ENCODE measurements around the gene MEIOB. TPM values are rescaled to one million over a fixed set of nuclear protein-coding genes. Genes with fewer than 3 reads are reported as not detected.

The MEIOB gene
- polyA plus RNA-seq, 2 of the 4 experiments (the other 2 are of a cell fraction), result 2.9 to 9.1 TPM

DNA sequence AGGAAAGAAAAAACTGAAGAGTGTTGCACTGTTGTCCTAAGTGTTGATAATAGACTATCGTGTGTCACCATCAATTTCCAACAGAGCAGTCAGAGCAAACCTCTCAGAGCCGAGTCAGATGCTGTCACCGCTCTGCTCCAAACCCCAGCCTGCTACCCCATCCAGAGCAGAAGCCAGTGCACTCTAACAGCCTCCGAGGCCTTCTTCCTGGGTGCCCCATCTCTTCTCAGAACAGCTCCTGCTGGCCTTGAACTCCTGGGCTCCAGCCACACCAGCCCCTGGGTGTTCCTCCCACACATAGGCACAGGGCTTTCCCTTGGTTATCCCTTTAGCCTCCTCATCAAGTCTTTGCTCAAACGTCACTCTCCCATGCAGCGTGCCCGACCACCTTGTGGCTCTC is 21.0 kb downstream of the MEIOB start:
- ChIA-PET POLR2A (no interaction called here), CTCF (interaction anchor here (1.2 kb wide), 1 partner anchor 153 kb away, joined by 3 read pairs; no protein-coding TSS in a partner anchor)
- DNase-seq (ENCODE audit: low read depth in 1 of 2, low spot score in 1 of 2) (no peak), FAIRE-seq (no peak), ATAC-seq (no peak)
- TF ChIP-seq FOSL2 (IDR thresholded peaks at IDR 0.05) (no peak), FOSL2 (CRISPR knock-in tag; IDR thresholded peaks at IDR 0.05) (no peak), HDAC2 (IDR thresholded peaks at IDR 0.05) (no peak), ZNF302 (CRISPR knock-in tag; IDR thresholded peaks at IDR 0.05) (no peak), RAD21 (conservative IDR thresholded peaks at IDR 0.05 in 1 of 2, IDR thresholded peaks at IDR 0.05 in 1 of 2) (no peak), CHD4 (IDR thresholded peaks at IDR 0.05; ENCODE audit: borderline replicate concordance) (no peak), MAFK (IDR thresholded peaks at IDR 0.05; ENCODE audit: partially characterized antibody) (no peak), CHD2 (IDR thresholded peaks at IDR 0.05; ENCODE audit: low read length, partially characterized antibody) (no peak), EHMT2 (IDR thresholded peaks at IDR 0.05; ENCODE audit: low read depth) (no peak)
- TF ChIP-seq, protein P1, sequence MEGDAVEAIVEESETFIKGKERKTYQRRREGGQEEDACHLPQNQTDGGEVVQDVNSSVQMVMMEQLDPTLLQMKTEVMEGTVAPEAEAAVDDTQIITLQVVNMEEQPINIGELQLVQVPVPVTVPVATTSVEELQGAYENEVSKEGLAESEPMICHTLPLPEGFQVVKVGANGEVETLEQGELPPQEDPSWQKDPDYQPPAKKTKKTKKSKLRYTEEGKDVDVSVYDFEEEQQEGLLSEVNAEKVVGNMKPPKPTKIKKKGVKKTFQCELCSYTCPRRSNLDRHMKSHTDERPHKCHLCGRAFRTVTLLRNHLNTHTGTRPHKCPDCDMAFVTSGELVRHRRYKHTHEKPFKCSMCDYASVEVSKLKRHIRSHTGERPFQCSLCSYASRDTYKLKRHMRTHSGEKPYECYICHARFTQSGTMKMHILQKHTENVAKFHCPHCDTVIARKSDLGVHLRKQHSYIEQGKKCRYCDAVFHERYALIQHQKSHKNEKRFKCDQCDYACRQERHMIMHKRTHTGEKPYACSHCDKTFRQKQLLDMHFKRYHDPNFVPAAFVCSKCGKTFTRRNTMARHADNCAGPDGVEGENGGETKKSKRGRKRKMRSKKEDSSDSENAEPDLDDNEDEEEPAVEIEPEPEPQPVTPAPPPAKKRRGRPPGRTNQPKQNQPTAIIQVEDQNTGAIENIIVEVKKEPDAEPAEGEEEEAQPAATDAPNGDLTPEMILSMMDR (IDR thresholded peaks at IDR 0.05), result no peak
- no peak overlapping the region for H3K27ac ChIP-seq
- H3K4me3 ChIP-seq, result no peak overlapping the region
- H3K4me1 ChIP-seq, result no peaks in the 10 kb centered on the region
- H3K9me3 ChIP-seq, result no peaks in the 10 kb centered on the region
- 84% methylated on average over 7 of the region's 7 CpGs for WGBS (ENCODE audit: missing lambda C conversion rate)
- no peak overlapping the region for H3K4me2 ChIP-seq

DNA sequence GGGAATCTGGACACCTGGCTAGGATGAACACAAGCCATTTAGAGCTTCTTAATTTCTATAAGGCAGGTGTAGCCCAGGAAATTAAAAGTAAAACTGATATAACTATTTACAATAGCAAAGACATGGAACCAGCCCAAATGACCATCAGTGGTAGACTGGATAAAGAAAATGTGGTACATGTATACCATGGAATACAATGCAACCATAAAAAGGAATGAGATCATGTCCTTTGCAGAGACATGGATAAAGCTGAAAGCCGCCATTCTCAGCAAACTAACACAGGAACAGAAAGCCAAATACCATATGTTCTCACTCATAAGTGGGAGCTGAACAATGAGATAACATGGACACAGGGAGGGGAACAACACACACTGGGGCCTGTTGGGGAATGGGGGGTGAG is 25.5 kb downstream of the MEIOB start:
- CTCF ChIA-PET, result interaction anchor here (0.9 to 6.0 kb wide), 5 partner anchors 9 to 84 kb away, joined by 3 to 43 read pairs (median 3); no protein-coding TSS in a partner anchor

DNA sequence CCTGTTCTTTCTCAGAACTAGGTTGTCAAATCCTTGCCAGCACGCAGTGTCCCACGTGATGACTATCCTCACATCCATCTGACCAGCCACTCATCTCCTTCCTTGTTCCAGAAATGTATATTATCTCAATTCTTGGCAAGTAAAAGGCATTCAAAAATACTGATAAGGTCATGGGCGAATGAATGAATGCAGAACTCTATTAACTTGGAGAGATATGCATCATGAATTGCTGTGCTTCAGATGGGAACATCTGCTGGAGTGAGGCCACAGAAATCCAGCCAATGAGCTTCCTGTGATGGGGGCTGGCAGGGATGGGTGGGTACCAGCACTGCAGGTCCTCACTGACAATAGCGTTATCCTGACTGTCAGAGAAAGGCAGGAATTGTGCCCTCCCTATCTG is 26.0 kb downstream of the MEIOB start:
- ChIA-PET POLR2A (interaction anchor here (0.6 kb wide), 1 partner anchor 387 kb away, joined by 3 read pairs; no protein-coding TSS in a partner anchor), CTCF (interaction anchor here (0.9 to 6.0 kb wide), 6 partner anchors 8 to 105 kb away, joined by 3 to 43 read pairs (median 3); no protein-coding TSS in a partner anchor)
- H3K4me3 ChIP-seq, result no peak overlapping the region
- DNase-seq (ENCODE audit: low read depth in 1 of 2, low spot score in 1 of 2), result no peak
- 62% methylated on average over 4 of the region's 4 CpGs for WGBS (ENCODE audit: missing lambda C conversion rate)
- no peaks in the 10 kb centered on the region for H3K9me3 ChIP-seq
- TF ChIP-seq ZFP36 (IDR thresholded peaks at IDR 0.05; ENCODE audit: borderline replicate concordance, partially characterized antibody) (no peak), CEBPB (IDR thresholded peaks at IDR 0.05) (no peak), NFE2L2 (conservative IDR thresholded peaks at IDR 0.05; ENCODE audit: low read length) (no peak), ZC3H11A (IDR thresholded peaks at IDR 0.05) (no peak), RARB (CRISPR knock-in tag; IDR thresholded peaks at IDR 0.05) (no peak), TP53 (CRISPR knock-in tag; IDR thresholded peaks at IDR 0.05) (no peak), KDM5A (IDR thresholded peaks at IDR 0.05) (no peak), HOXB5 (CRISPR knock-in tag; IDR thresholded peaks at IDR 0.05) (no peak), KDM1A (IDR thresholded peaks at IDR 0.05; ENCODE audit: low read depth) (no peak), NR3C1 (IDR thresholded peaks at IDR 0.05) (no peak), RNF2 (IDR thresholded peaks at IDR 0.05; ENCODE audit: borderline replicate concordance, low read depth) (no peak), HOXB13 (CRISPR knock-in tag; IDR thresholded peaks at IDR 0.05; ENCODE audit: low read depth) (no peak), GATA3 (IDR thresholded peaks at IDR 0.05; ENCODE audit: borderline replicate concordance) (no peak), POLR2AphosphoS2 (conservative IDR thresholded peaks at IDR 0.05; ENCODE audit: low read length) (no peak), EHMT2 (IDR thresholded peaks at IDR 0.05; ENCODE audit: low read depth) (no peak), HOXA7 (CRISPR knock-in tag; IDR thresholded peaks at IDR 0.05) (no peak)
- TF ChIP-seq, protein P1 (IDR thresholded peaks at IDR 0.05), result no peak
- TF ChIP-seq, protein P2, sequence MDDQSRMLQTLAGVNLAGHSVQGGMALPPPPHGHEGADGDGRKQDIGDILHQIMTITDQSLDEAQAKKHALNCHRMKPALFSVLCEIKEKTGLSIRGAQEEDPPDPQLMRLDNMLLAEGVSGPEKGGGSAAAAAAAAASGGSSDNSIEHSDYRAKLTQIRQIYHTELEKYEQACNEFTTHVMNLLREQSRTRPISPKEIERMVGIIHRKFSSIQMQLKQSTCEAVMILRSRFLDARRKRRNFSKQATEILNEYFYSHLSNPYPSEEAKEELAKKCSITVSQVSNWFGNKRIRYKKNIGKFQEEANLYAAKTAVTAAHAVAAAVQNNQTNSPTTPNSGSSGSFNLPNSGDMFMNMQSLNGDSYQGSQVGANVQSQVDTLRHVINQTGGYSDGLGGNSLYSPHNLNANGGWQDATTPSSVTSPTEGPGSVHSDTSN (IDR thresholded peaks at IDR 0.05), result no peak
- H3K4me1 ChIP-seq, result no peaks in the 10 kb centered on the region
- H3K27ac ChIP-seq, result no peak overlapping the region
- H3K4me2 ChIP-seq, result no peak overlapping the region
- no peak for FAIRE-seq
- no peak for ATAC-seq

More for the DNA sequence above, 25.5 kb downstream of the MEIOB start:
- POLR2A ChIA-PET, result interaction anchor here (0.6 kb wide), 1 partner anchor 388 kb away, joined by 3 read pairs; no protein-coding TSS in a partner anchor
- DNase-seq (ENCODE audit: low read depth in 1 of 2, low spot score in 1 of 2) (no peak), ATAC-seq (no peak), FAIRE-seq (no peak)
- H3K4me3 ChIP-seq, result no peak overlapping the region
- WGBS (ENCODE audit: missing lambda C conversion rate), result 90% methylated on average over 1 of the region's 1 CpG
- no peak overlapping the region for H3K4me2 ChIP-seq
- no peaks in the 10 kb centered on the region for H3K4me1 ChIP-seq
- no peak overlapping the region for H3K27ac ChIP-seq
- no peak for TF ChIP-seq NR3C1 (IDR thresholded peaks at IDR 0.05)
- TF ChIP-seq CHD2 (IDR thresholded peaks at IDR 0.05; ENCODE audit: low read length, partially characterized antibody), result no peak
- TF ChIP-seq CEBPB (IDR thresholded peaks at IDR 0.05), result no peak
- TF ChIP-seq, protein P3, sequence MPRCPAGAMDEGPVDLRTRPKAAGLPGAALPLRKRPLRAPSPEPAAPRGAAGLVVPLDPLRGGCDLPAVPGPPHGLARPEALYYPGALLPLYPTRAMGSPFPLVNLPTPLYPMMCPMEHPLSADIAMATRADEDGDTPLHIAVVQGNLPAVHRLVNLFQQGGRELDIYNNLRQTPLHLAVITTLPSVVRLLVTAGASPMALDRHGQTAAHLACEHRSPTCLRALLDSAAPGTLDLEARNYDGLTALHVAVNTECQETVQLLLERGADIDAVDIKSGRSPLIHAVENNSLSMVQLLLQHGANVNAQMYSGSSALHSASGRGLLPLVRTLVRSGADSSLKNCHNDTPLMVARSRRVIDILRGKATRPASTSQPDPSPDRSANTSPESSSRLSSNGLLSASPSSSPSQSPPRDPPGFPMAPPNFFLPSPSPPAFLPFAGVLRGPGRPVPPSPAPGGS (IDR thresholded peaks at IDR 0.05), result no peak
- H3K9me3 ChIP-seq, result no peaks in the 10 kb centered on the region
